ENCODE data around the gene RNASEH1.

Gene RNASEH1

GRCh38 chr2:3558205-3559014, at the start of gene RNASEH1:
TSS of gene RNASEH1 (minus strand) at chr2:3558333. CDS start at chr2:3558260, 73 bp downstream.
- H3K36me3 Mint-ChIP-seq (ENCODE audit: low read depth): peaks cover 64% of the 10 kb centered on the region
- H3K27ac Mint-ChIP-seq: peak within 1 kb of the TSS; percentile 98
- H3K9me3 Mint-ChIP-seq: no peaks in the 10 kb centered on the region
- H3K4me3 Mint-ChIP-seq: peak within 1 kb of the TSS; percentile 94
- H3K4me1 Mint-ChIP-seq (ENCODE audit: low read depth): peaks cover 51% of the 10 kb centered on the region
- H3K27me3 Mint-ChIP-seq: no peaks in the 10 kb centered on the region

- H3K27ac Mint-ChIP-seq: no peak overlapping the region
- no peaks in the 10 kb centered on the region for H3K9me3 Mint-ChIP-seq
- no peaks in the 10 kb centered on the region for H3K27me3 Mint-ChIP-seq
- no peak overlapping the region for H3K4me3 Mint-ChIP-seq
- H3K4me1 Mint-ChIP-seq (ENCODE audit: low read depth): no peaks in the 10 kb centered on the region
- peaks cover 4% of the 10 kb centered on the region for H3K36me3 Mint-ChIP-seq (ENCODE audit: low read depth)
Observed at GRCh38 chr2:3606370-3607201, 48.5 kb upstream of the RNASEH1 start.

GRCh38 chr2:3606028-3606369, 47.9 kb upstream of the RNASEH1 start:
- H3K27me3 Mint-ChIP-seq: no peaks in the 10 kb centered on the region
- H3K4me3 Mint-ChIP-seq: peak overlapping the region; percentile 45

GRCh38 chr2:3604991-3605961, 47.1 kb upstream of the RNASEH1 start:
- H3K4me1 Mint-ChIP-seq (ENCODE audit: low read depth): no peaks in the 10 kb centered on the region
- peak overlapping the region; percentile 45 for H3K4me3 Mint-ChIP-seq
- H3K36me3 Mint-ChIP-seq (ENCODE audit: low read depth): no peaks in the 10 kb centered on the region
- H3K9me3 Mint-ChIP-seq: no peaks in the 10 kb centered on the region
- peak overlapping the region; percentile 76 for H3K27ac Mint-ChIP-seq
- no peaks in the 10 kb centered on the region for H3K27me3 Mint-ChIP-seq

More at GRCh38 chr2:3606028-3606369, 47.9 kb upstream of the RNASEH1 start:
- H3K4me1 Mint-ChIP-seq (ENCODE audit: low read depth): no peaks in the 10 kb centered on the region
- H3K27ac Mint-ChIP-seq: peak overlapping the region; percentile 76
- H3K9me3 Mint-ChIP-seq: no peaks in the 10 kb centered on the region
- no peaks in the 10 kb centered on the region for H3K36me3 Mint-ChIP-seq (ENCODE audit: low read depth)

- no peaks in the 10 kb centered on the region for H3K9me3 Mint-ChIP-seq
- no peak overlapping the region for H3K27ac Mint-ChIP-seq
- H3K4me1 Mint-ChIP-seq (ENCODE audit: low read depth): no peaks in the 10 kb centered on the region
Observed at GRCh38 chr2:3604207-3604877, 46.2 kb upstream of the RNASEH1 start.

GRCh38 chr2:3603536-3604206, 45.5 kb upstream of the RNASEH1 start:
- H3K4me3 Mint-ChIP-seq: no peak overlapping the region
- H3K27ac Mint-ChIP-seq: no peak overlapping the region
- no peaks in the 10 kb centered on the region for H3K36me3 Mint-ChIP-seq (ENCODE audit: low read depth)
- no peaks in the 10 kb centered on the region for H3K9me3 Mint-ChIP-seq
- no peaks in the 10 kb centered on the region for H3K27me3 Mint-ChIP-seq
- H3K4me1 Mint-ChIP-seq (ENCODE audit: low read depth): no peaks in the 10 kb centered on the region

More at GRCh38 chr2:3604207-3604877, 46.2 kb upstream of the RNASEH1 start:
- H3K4me3 Mint-ChIP-seq: no peak overlapping the region
- H3K27me3 Mint-ChIP-seq: no peaks in the 10 kb centered on the region
- no peaks in the 10 kb centered on the region for H3K36me3 Mint-ChIP-seq (ENCODE audit: low read depth)

- Mint-ChIP-seq H3K27ac (no peak overlapping the region), H3K4me1 (ENCODE audit: low read depth) (no peaks in the 10 kb centered on the region), H3K9me3 (no peaks in the 10 kb centered on the region), H3K27me3 (no peaks in the 10 kb centered on the region), H3K36me3 (ENCODE audit: low read depth) (no peaks in the 10 kb centered on the region), H3K4me3 (no peak overlapping the region)
Observed at GRCh38 chr2:3602553-3603339, 44.6 kb upstream of the RNASEH1 start.

- peaks cover 10% of the 10 kb centered on the region for H3K4me1 Mint-ChIP-seq (ENCODE audit: low read depth)
- no peaks in the 10 kb centered on the region for H3K9me3 Mint-ChIP-seq
- H3K36me3 Mint-ChIP-seq (ENCODE audit: low read depth): no peaks in the 10 kb centered on the region
- H3K27ac Mint-ChIP-seq: no peak overlapping the region
- no peaks in the 10 kb centered on the region for H3K27me3 Mint-ChIP-seq
- H3K4me3 Mint-ChIP-seq: no peak overlapping the region
Observed at GRCh38 chr2:3601561-3602271, 43.6 kb upstream of the RNASEH1 start.

GRCh38 chr2:3600256-3600855, 42.2 kb upstream of the RNASEH1 start:
- no peaks in the 10 kb centered on the region for H3K27me3 Mint-ChIP-seq
- no peak overlapping the region for H3K27ac Mint-ChIP-seq

GRCh38 chr2:3598912-3599854, 41.0 kb upstream of the RNASEH1 start:
- H3K36me3 Mint-ChIP-seq (ENCODE audit: low read depth): peaks cover 4% of the 10 kb centered on the region
- no peaks in the 10 kb centered on the region for H3K27me3 Mint-ChIP-seq
- H3K27ac Mint-ChIP-seq: no peak overlapping the region
- H3K4me1 Mint-ChIP-seq (ENCODE audit: low read depth): peaks cover 26% of the 10 kb centered on the region
- H3K4me3 Mint-ChIP-seq: no peak overlapping the region
- no peaks in the 10 kb centered on the region for H3K9me3 Mint-ChIP-seq

More at GRCh38 chr2:3600256-3600855, 42.2 kb upstream of the RNASEH1 start:
- Mint-ChIP-seq H3K9me3 (no peaks in the 10 kb centered on the region), H3K36me3 (ENCODE audit: low read depth) (no peaks in the 10 kb centered on the region), H3K4me3 (no peak overlapping the region), H3K4me1 (ENCODE audit: low read depth) (peaks cover 23% of the 10 kb centered on the region)

- H3K9me3 Mint-ChIP-seq: no peaks in the 10 kb centered on the region
- H3K27ac Mint-ChIP-seq: no peak overlapping the region
- peaks cover 9% of the 10 kb centered on the region for H3K36me3 Mint-ChIP-seq (ENCODE audit: low read depth)
- H3K4me3 Mint-ChIP-seq: no peak overlapping the region
- H3K27me3 Mint-ChIP-seq: no peaks in the 10 kb centered on the region
- peaks cover 26% of the 10 kb centered on the region for H3K4me1 Mint-ChIP-seq (ENCODE audit: low read depth)
Observed at GRCh38 chr2:3598197-3598910, 40.2 kb upstream of the RNASEH1 start.

All from stimulated activated naive CD8-positive, alpha-beta T cell treated with anti-CD3 and anti-CD28 coated beads, Interleukin-15, Interleukin-2, amounts not matched to agents 100 ng/mL and 50 ng/mL, for 24 hours (primary cell).